ENCODE measurements around the gene HS1BP3.

- no peak for TF ChIP-seq CTCF (IDR thresholded peaks at IDR 0.05)
- TF ChIP-seq POLR2A (IDR thresholded peaks at IDR 0.05), result no peak
Observed at GRCh38 chr2:20647211-20647610, 3.7 kb downstream of the HS1BP3 start.

All from lower leg skin (tissue), 3 donors.